Measurements from ENCODE around the gene ZNF277.

The ZNF277 gene

GRCh38 chr7:112206991-112207592, 597 bp downstream of the ZNF277 start:
- no peak for TF ChIP-seq CTCF (IDR thresholded peaks at IDR 0.05; ENCODE audit: control insufficient read depth, extremely low read depth, insufficient read depth)
- peak overlapping the region; percentile 89 for H3K4me3 ChIP-seq (ENCODE audit: low read depth, low read length)
- DNase-seq (ENCODE audit: low read depth), result no peak

GRCh38 chr7:112207765-112208164, 1.3 kb downstream of the ZNF277 start:
- no peak for TF ChIP-seq CTCF (IDR thresholded peaks at IDR 0.05; ENCODE audit: control insufficient read depth, extremely low read depth, insufficient read depth)
- peak overlapping the region; percentile 89 for H3K4me3 ChIP-seq (ENCODE audit: low read depth, low read length)
- DNase-seq (ENCODE audit: low read depth), result no peak

- TF ChIP-seq CTCF (IDR thresholded peaks at IDR 0.05; ENCODE audit: control insufficient read depth, extremely low read depth, insufficient read depth), result no peak
- peak; percentile 61 for DNase-seq (ENCODE audit: low read depth)
- no peak overlapping the region for H3K4me3 ChIP-seq (ENCODE audit: low read depth, low read length)
Observed at GRCh38 chr7:112211348-112211907, 4.9 kb downstream of the ZNF277 start.

GRCh38 chr7:112212571-112212970, 6.1 kb downstream of the ZNF277 start:
- no peak overlapping the region for H3K4me3 ChIP-seq (ENCODE audit: low read depth, low read length)
- TF ChIP-seq CTCF (IDR thresholded peaks at IDR 0.05; ENCODE audit: control insufficient read depth, extremely low read depth, insufficient read depth), result no peak
- no peak for DNase-seq (ENCODE audit: low read depth)

GRCh38 chr7:112213735-112214134, 7.2 kb downstream of the ZNF277 start:
- DNase-seq (ENCODE audit: low read depth), result no peak
- H3K4me3 ChIP-seq (ENCODE audit: low read depth, low read length), result no peak overlapping the region
- no peak for TF ChIP-seq CTCF (IDR thresholded peaks at IDR 0.05; ENCODE audit: control insufficient read depth, extremely low read depth, insufficient read depth)

GRCh38 chr7:112214268-112214667, 7.8 kb downstream of the ZNF277 start:
- DNase-seq (ENCODE audit: low read depth), result no peak
- no peak overlapping the region for H3K4me3 ChIP-seq (ENCODE audit: low read depth, low read length)
- no peak for TF ChIP-seq CTCF (IDR thresholded peaks at IDR 0.05; ENCODE audit: control insufficient read depth, extremely low read depth, insufficient read depth)

- TF ChIP-seq CTCF (IDR thresholded peaks at IDR 0.05; ENCODE audit: control insufficient read depth, extremely low read depth, insufficient read depth), result peak; percentile 22; the same call in 1 of the 2 replicates
- no peak for DNase-seq (ENCODE audit: low read depth)
- H3K4me3 ChIP-seq (ENCODE audit: low read depth, low read length), result no peak overlapping the region
Observed at GRCh38 chr7:112214883-112215282, 8.4 kb downstream of the ZNF277 start.
